ENCODE data around the gene TFEC.

TFEC gene

DNA sequence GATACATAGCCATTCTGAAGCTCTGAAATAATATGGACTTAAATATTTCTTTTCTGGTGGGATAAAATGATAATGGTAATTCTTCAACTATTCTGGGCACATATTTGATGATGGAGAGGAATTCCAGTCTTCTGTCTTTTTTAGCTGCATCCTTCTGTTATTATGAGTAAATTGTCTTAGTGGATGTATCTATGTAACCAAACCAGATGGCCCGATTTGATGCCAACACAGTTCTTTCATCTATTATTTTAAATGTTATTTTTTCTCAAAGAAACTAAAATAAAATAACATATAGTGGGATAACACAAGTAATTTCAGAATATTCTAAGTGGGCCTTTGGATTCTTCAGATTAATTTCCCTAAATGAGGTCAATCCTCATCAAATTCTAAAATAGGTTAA, 110.2 kb downstream of the TFEC start:
- DNase-seq: no peak

DNA sequence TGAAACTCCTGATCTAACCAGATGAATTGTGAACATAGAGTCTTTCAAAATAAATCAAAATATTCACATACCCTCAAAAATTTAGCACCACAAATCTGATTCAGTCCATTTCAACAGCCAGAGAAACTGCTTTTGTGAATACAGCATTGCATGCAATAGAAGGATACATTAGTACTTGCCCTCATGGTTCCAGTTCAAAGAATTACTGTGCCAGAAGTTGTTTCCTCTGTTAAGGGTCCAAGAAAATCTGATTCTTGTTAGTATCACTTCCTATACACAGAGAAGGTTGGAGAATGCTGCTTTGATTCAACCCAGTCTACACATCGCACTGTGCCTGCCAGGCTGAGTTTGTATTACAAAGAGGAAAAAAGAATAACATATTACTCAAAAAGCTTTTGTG, 115.6 kb downstream of the TFEC start:
- no peak for DNase-seq

DNA sequence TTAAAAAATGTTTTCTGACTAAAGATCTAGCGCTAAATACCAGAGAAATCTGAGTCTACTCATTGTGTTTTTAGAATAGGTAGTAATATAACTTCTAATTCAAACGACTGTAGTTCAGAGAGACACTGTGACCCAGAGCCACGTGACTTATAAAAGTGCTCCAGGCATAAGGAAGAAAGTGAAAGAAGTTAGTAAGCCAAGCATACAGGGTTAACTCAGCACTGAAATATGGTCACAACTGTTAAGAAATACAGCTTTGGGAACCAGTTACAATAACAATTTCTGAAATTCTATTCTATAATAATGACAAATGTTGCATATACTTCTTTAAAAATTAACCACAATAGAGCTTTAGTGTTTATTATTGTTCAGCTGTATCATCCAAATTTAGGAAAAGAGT, 119.1 kb downstream of the TFEC start:
- DNase-seq: no peak

DNA sequence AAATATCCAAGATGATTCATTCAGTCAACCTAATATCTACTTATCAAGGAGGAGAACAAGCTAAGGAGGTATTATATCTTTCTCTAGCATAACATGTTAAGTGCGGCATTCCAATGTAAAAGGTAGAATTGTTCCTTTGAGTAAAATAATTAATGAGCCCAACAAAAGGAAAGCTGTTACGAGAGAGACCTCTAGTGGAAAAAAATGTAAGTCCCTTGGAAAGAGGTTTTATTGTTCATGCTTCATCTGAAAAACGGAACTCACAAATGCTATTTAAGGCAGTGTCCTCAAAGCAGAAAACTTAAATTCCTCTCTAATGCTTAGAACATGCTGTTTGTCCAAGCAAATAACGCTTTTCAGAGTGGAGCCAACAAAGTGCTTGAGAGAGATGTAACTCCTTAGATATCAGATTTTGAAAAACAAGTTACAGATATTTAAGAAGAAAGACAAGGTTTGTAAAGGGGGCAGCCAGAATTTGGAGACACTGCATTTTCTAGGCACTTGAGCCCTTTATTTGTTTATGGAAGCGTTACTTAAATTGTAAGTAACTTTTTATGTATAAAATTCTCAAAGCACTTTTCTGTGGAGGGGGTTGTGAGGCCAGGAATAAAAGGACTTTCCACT, 119.9 kb downstream of the TFEC start:
- no peak for DNase-seq

DNA sequence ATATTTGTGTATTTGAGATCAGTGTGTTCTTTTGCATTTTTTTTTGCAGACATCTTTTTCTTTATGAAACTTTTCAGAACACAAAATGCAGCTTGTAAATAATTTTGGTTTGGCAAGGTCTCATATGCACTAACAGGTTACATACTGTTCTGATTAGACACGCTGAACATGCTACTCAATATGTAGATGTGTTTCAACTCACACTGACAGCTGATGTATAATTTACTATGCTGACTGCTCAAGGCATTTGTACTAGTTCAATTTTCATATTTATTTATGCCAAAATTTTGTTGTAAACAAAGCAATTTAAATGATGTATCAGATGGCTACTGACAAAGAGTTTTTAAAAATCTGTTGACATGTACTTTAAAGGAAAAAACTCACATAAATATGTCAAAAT, 123.8 kb downstream of the TFEC start:
- no peak for DNase-seq

DNA sequence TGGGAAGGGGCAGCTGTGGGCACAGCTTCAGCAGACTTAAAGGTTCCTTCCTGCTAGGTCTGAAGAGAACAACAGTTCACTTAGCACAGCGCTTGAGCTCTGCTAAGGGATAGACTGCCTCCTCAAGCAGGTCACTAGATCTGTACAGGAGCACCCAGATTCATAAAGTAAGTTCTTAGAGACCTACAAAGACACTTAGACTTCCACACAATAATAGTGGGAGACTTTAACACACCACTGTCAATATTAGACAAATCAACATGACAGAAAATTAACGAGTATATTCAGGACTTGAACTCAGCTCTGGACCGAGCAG, 140.9 kb downstream of the TFEC start:
- no peak for DNase-seq

DNA sequence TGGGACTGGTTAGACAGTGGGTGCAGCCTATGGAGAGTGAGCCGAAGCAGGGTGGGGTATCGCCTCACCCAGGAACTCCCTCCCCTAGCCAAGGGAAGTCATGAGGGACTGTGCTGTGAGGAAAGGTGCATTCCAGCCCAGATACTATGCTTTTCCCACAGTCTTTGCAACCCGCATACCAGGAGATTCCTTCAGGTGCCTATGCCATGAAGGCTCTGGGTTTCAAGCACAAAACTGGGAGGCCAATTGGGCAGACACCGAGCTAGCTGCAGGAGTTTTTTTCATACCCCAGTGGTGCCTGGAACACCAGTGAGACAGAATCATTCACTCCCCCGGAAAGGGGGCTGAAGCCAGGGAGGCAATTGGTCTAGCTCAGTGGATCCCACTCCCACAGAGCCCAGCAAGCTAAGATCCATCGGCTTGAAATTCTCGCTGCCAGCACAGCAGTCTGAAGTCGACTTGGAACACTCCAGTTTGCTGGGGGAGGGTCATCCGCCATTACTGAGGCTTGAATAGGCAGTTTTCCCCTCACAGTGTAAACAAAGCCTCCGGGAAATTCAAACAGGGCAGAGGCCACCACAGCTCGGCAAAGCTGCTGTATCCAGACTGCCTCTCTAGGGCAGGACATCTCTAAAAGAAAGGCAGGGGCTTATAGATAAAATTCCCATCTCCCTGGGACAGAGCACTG, 141.4 kb downstream of the TFEC start:
- DNase-seq: no peak

DNA sequence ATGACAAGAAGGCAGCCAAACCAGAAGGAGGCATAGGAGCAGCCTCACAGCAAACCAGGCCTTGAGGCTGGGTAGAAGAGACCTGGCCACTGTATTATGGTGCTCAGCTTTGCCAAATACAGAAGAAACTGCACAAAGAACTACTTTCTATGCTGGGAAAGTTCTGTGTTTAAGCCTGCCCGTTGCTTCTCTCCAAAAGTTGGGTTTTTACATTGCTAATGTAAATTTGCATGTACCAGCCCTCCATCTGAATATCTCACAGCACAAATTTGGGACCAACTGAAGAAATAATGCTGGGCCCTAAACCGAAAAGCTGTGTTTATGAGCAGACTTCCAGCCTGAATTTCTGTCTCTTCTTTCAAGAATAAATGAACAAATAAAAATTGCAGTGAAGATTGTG, 145.0 kb downstream of the TFEC start:
- no peak for DNase-seq
